Cardiac ventricle fibroblast (primary cell): ENCODE results near the gene PRRT1B. TPM values are rescaled to one million over a fixed set of nuclear protein-coding genes. Genes with fewer than 3 reads are reported as not detected.

Experiments used
- total RNA-seq: library from RNA; depleted of rRNA; stranded (reverse); fragments of >200 nt; gene quantifications from 2 replicates; pipeline ENCODE4 v1.2.3, GENCODE V29; 2015

PRRT1B gene
- total RNA-seq = not detected in 2 replicates

DNA sequence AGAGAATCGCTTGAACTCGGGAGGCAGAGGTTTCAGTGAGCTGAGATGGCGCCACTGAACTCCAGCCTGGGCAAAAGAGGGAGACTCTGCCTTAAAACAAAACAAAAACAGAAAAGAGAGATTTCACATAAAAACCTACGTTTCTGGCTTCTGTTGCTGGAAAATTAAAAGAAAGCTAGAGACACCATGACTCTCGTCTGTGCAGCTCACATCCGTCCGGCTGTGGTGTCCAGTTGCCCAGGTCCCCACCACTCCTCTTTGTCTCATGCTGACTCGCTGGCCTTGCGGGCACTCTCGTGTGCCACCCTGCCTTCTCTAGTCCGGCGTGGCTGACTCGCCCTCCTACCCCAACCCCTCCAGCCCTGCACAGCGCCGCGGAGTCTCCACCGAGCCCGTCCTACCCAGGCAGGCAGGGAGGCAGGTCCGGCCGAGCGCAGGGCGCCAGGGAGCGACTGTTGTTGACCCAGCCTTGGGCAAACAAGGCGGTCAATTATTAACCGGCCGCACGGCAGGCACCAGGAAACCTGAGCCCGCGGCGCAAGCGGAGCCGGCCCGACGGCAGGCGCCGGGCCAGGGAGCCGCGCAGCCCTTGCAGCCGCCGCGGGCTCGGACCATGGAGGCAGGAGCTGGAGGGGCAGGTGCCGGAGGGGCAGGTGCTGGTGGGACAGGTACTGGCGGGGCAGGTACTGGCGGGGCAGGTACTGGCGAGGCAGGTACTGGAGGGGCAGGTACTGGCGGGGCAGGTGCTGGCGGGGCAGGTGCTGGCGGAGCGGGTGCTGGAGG is at the start of gene PRRT1B:
PRRT1B (plus strand) TSS at position 521 of the 783 bp plus-strand sequence; CDS start at position 614, 93 bp downstream.

DNA sequence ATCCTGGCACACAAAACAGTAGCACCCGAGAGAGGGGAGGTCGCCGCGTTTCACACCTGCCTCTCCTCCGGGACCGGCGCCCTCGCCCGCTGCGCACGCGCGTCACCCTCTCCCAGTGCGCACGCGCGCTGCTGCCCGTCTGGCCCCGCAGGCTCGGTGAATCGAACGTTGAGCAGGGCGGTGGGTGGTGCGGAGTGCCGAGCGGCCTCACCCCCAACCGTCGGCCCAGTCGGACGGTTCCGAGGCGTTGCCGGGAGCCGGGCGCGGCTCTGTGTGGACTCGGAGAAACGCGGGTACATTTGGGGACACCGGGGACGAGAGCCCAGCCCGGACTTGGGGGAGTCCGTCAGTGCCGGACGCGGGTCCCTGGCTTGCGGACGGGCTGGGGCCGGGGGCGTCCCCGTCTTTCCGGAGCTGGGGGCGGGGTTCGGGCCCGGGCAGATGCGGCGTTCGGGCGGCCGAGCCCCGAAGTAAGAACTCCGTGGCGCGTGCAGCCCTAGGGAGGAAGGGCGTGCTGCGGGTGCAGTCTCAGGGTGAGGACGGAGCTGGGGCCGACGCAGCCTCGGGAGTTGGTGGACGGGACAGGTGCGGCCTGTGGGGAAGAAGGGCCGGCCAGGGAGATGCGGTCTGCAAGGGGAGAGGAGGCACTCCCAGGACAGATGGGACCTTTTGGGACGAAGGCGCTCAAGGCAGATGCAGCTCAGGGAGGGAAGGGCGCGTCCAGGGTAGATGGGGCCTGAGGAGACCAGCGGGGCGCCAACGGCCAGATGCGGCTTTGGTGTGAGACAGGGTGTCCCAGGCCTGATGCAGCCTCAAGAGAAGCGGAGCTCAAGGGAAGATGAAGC is 42.3 kb upstream of the PRRT1B start, which contains the start of gene POMT1:
POMT1 (plus strand) TSS at position 138 of the 845 bp plus-strand sequence. CDS start 1,301 bp downstream, outside the sequence.

DNA sequence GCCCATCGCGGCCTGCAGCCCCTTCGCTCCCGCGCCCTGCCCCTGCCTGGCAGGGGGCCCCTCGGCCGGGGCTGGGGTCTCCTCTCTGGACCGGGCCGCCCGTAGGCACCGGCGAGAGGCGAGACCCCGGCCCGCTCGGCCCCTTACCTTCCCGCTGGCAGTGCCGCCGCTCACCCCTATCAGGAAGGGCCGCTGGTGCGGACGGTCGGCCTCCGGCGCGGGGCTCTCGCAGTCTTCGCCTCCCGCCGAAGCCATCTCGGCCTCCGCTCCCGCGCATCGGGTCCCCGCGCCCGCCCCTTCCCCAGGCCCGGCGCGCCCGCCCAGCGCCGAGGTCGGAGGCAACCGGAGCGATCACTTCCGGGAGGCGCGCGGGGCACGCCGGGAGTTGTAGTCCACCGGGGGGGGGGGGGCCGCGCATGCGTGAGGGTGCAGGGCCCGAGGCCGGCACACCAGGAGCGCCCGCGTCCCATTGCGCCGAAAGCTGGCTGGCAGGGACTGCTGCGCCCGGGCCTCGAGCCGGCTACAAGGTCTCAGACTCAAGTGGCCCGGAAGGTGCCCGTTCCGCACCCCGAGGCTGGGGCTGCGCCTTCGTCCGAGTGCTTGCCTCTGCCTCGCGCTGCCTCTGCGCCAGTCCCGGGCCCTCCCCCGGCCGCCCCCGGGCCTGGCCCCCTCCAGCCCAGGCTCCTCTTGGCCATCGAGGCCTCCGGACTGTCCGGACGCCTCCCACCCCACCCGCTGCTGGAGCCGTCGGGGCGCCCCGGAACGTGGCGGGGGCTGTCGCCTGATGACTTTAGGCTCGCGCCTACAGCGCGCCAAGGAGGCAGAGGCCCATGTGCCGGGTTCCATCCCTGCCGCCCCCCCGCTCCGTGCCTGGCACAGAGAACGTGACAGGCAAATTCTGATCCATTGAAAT is 14.1 kb upstream of the PRRT1B start, which contains the start of gene UCK1:
UCK1 (minus strand) TSS at position 344 of the 913 bp plus-strand sequence; CDS start at position 255, 89 bp downstream.

Other genes with a start within 250 kb of the PRRT1B start
- 97.3 and 124 TPM in 2 replicates for gene PRRC2B, start 151.4 kb upstream of the PRRT1B start, total RNA-seq
- 16.0 and 18.8 TPM in 2 replicates for gene POMT1, start 42.6 kb upstream of the PRRT1B start, total RNA-seq
- gene UCK1, start 14.3 kb upstream of the PRRT1B start, total RNA-seq = 17.8 and 28.6 TPM in 2 replicates
- 15.0 and 34.8 TPM in 2 replicates for gene RAPGEF1, start 194.6 kb downstream of the PRRT1B start, total RNA-seq